SW480 (cell line): Measurements from ENCODE around the gene SPAG16.
"Not testable (repeated sequence)": the region's sequence is repeated elsewhere in the genome, so short reads cannot be mapped to it uniquely, and the experiment has no call there.

ENCODE experiments used
- DNase-seq: peaks from one replicate; pipeline ENCODE4 v3.0.0-alpha.2; 2016; ENCODE audit warnings: low spot score

Gene SPAG16

GRCh38 chr2:213274143-213274542 is 10.1 kb upstream of the SPAG16 start:
- DNase-seq: no peak

GRCh38 chr2:213275265-213275664 is 9.0 kb upstream of the SPAG16 start:
- no peak for DNase-seq

GRCh38 chr2:213277134-213277533 is 7.1 kb upstream of the SPAG16 start:
- DNase-seq: not testable (repeated sequence)

DNA sequence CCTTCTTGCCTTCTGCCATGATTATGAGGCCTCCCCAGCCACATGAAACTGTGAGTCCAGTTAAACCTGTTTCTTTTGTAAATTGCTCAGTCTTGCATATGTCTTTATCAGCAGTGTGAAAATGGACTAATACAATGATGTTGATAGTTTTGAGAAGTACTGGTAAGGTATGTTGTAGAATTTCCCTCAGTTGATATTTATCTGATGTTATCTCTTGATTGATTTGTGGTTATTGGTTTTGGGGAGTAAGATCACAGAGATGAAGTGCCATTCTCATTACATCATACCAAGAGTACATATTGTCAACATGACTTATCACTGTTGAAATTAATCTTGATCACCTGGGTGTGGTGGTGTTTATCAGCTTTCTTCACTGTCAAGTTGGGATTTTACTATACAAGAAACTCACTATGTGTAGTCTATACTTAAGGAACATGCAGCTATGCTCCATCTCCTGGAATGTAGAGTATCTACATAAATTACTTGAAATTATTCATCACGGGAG is 5.1 kb upstream of the SPAG16 start:
- DNase-seq: no peak

DNA sequence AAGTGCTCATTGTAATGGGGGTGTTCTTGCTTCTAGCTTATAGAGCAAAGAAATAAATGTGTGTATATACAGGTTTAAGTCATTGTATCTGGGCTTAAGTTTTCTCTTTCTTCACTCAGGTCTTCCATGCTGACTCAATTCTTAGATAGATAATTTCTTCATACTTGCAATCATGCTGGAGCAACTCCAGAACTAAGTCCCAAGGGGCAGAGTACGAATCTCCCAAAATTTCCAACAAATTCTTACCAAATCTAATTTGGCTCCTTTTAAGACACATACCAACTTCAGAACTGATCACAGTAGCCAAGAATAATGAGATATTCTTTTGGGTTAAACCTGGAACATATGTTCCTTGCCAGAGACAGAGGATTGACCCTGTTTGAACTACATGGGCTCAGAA is 4.3 kb upstream of the SPAG16 start:
- DNase-seq: no peak

- no peak for DNase-seq
These were observed 3.1 kb upstream of the SPAG16 start for GRCh38 chr2:213281156-213281555.

GRCh38 chr2:213285404-213285803 is 1.1 kb downstream of the SPAG16 start:
- no peak for DNase-seq

- no peak for DNase-seq
These were observed 1.9 kb downstream of the SPAG16 start for GRCh38 chr2:213286161-213286560.

DNA sequence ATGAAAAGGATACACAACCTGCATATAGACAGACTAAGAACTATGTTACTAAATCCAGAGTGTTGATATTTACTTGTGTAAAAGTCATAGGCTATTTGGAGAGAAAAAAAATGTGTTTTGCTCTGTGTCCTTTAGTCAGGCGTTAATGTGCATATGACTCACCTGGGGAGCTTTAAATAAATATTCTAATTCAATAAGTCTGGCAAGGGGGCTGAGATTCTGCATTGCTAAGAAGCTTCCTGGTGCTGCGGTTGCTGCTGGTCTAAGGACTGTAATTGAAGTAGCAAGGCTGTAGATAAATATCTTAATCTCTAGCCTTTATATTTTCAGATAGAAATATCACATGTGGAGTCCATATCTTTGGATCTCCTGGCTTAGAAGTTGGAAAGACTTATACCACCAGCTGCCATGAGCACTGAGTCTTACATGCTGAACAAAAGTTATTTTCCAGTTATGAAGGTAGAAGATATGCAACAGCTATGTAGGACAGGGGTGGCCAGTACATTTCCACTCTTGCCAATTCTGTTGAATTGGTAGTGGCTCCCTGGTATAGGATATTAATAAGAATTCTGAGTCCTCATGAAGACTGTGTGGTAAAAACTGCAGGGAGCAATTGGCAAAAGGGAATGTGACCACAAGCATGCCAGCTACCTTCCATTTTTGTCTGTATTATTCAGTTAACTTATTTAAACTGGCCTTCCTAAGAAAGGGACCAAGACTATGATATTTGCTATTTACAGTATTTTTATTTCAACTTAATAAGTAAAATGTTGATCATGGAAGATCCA is 4.8 kb downstream of the SPAG16 start:
- no peak for DNase-seq

DNA sequence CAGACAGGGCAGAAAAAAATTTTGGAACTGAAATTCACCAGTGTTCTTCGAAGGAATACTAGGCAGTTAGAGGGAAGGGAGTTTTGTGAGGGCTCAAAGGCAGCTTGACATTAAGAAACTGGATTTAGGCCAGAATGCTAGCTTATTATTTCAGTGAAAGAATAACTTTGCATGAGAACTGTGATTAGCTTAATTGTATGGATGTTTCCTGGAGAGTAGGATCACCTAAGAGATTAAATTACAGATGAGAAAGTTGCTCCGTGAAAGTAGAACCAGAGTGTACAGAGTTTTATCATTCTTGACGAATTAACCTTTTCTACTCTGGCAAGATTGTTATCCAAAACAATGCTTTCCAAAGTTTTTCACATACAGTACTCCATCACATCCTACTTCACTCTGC is 6.2 kb downstream of the SPAG16 start:
- no peak for DNase-seq

DNA sequence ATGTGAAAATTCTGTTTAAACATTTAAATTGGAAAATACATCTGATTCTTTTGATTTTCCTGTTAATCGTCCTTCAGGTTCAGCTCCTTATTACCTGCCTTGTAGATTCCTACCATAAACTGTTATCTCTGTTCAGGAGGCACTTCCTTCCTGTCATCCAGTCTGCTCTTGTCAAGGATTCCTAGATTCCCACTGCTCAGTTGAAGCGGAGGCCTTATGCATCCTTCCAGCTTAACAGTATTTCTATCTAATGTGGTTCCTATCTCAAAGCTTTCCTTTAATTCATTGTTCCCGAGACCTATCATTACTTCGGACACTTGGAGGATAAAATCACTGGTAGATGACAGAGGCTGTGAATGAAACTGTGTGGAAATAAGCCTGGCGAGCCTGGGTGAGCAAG is 12.0 kb downstream of the SPAG16 start:
- no peak for DNase-seq

DNA sequence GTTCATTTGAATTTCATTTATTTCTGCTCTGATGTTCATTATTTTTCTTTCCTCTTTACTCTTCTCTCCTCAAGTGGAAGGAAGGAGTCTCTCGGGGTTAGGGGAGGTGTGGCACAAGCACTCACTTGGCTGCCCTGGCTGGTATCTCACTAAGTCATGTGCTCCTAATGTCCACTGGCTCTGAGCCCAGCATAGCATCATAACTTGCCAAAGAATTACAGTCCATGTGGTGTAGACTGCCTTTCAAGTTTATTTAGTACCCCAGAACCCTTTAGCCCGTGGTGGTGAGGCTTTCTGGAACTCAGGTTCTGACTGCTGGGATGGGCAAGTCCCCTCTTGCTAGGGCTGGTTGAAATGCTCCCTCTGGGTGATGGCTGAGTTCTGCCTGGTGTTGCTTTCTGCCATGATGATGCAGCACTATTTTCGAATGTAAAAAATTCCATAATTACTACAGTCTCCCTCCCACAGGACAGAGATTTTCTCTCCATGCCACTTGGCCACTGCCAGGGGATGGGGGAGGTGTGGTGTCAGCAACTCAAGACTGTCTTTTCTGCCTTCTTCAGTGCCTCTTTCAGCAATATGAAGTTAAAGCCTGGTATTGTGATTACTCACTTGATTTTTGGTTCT is 22.2 kb downstream of the SPAG16 start:
- no peak for DNase-seq

- no peak for DNase-seq
These were observed 31.1 kb downstream of the SPAG16 start for GRCh38 chr2:213315168-213315876.

DNA sequence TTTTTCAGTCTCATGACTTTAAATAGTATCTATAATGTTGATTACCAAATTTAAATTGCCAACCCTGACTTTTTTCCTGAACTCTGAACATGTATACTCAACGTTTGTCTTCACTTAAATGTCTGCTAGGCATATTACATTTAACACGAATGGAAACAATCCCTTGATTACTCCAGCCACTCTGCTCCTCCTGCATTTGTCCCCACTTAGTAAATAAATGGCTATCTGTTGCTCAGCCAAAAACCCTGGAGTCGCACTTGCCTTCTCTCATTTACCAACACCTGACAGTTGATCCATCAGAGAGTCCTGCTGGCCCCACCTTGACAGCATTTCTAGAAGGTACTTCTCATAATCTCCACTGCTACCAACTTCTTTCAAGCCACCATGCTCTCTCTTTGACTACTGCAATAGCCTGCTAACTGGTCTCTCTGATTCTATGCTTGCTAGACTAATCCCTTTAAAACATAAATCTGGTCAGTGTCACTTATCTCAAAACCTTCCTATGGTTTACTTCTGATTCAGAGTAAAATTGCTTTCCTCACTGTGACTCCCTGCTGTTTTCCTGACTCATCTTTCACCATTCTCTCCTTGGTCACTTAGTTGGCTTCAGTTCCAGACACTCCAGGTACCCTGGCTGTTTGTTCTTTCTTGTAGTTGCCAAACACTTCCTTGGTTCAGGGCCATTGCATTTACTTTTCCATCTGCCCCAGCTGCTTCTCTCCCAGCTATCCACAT is 31.9 kb downstream of the SPAG16 start:
- DNase-seq: no peak

GRCh38 chr2:213317929-213318328 is 33.7 kb downstream of the SPAG16 start:
- no peak for DNase-seq

- no peak for DNase-seq
These were observed 36.3 kb downstream of the SPAG16 start for GRCh38 chr2:213320604-213321003.

DNA sequence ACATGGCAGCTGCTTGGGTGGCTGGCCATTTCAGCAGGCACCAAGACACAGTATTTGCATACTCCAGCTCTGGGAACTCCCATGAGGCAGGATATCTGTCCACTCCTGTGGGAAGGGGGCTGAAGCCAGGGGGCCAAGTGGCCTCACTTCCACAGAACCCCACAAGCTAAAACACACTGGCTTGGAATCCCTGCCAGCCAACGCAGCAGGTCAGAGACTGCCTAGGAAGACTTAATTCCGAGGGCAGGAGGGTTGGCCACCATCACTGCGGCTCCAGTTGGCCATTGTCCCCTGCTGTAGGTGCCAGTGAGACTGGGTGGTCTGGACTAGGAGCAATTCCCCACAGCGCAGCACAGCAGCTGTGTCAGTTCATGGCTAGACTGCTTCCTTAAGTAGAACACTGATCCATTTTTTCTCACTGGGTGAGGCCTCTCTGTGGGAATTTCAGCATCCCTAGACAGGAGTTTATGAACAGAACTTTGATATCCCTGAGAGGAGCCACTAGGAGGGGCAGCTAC is 52.0 kb downstream of the SPAG16 start:
- DNase-seq: no peak

GRCh38 chr2:213353419-213353818 is 69.2 kb downstream of the SPAG16 start:
- no peak for DNase-seq

GRCh38 chr2:213376644-213377043 is 92.4 kb downstream of the SPAG16 start:
- no peak for DNase-seq

DNA sequence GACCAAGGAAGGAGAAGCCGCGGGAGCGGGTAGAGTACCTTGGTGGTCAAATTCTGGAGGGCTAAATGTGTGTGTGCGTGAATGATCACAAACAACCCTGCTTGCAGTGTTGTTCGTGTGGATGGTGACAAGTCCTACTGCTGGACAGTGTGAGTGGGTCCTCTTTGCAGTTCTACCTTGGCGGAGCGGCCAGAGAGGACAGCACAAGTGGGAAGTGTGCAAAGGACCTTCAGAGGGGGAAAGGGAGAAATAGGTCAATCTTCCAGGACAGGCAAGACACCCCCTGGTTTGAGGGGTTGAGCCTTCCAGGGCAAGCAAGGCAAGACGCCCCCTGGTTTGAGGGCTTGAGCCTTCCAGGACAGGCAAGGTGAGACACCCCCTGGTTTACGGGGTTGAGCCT is 122.8 kb downstream of the SPAG16 start:
- not testable (repeated sequence) for DNase-seq

- not testable (repeated sequence) for DNase-seq
These were observed 124.3 kb downstream of the SPAG16 start for GRCh38 chr2:213408426-213409070.
